Sigmoid colon (tissue), 7 donors: ENCODE measurements around the gene LTBR. TPM values are rescaled to one million over a fixed set of nuclear protein-coding genes. Genes with fewer than 3 reads are reported as not detected.
A peak's percentile ranks its signal among the peaks of the same experiment; 100 is the strongest.

Experiments
- DNase-seq: peaks from one replicate; pipeline ENCODE4 v3.0.0-alpha.2; 2019
- H3K27ac ChIP-seq, 4 donors: fragments of 200-600 bp; sonication (generic); one replicate each; pipeline ENCODE4 v1.5.1; 2016 to 2019; ENCODE audit warnings: mild to moderate bottlenecking in 1 of 4
- H3K27me3 ChIP-seq, 3 donors: fragments of 200-600 bp; sonication (generic); one replicate each; pipeline ENCODE4 v1.5.1; 2019; ENCODE audit warnings: mild to moderate bottlenecking in 1 of 3
- H3K36me3 ChIP-seq, 4 donors: fragments of 200-600 bp; sonication (generic); one replicate each; pipeline ENCODE4 v1.5.1; 2016 to 2019
- H3K4me1 ChIP-seq, 4 donors: fragments of 200-600 bp; sonication (generic); one replicate each; pipeline ENCODE4 v1.5.1; 2017 to 2019
- H3K4me3 ChIP-seq, 4 donors: fragments of 200-600 bp; sonication (generic); one replicate each; pipeline ENCODE4 v1.5.1; 2017 to 2019; ENCODE audit warnings: mild to moderate bottlenecking in 2 of 4, moderate library complexity in 1 of 4
- H3K9me3 ChIP-seq, 4 donors: fragments of 200-600 bp in 3 of 4; sonication (generic) in 3 of 4; one replicate each; pipeline versions ENCODE4 v1.5.1 to v1.6.1; 2013 to 2019
- CTCF ChIP-seq, 4 experiments: fragments of 450-650 bp in 3 of 4; fragments of 200-600 bp in 1 of 4; IDR thresholded peaks; one replicate each; pipeline ENCODE4 v1.5.1; 2016 to 2019; ENCODE audit warnings: antibody characterized with exemption in 4 of 4, mild to moderate bottlenecking in 3 of 4, moderate library complexity in 2 of 4
- EP300 ChIP-seq, 4 donors: sonication (generic); formaldehyde crosslinking; IDR thresholded peaks; one replicate each; pipeline ENCODE4 v1.6.1; 2017; ENCODE audit warnings: antibody characterized with exemption in 4 of 4
- POLR2A ChIP-seq, 2 donors: fragments of 450-650 bp; IDR thresholded peaks; one replicate each; pipeline ENCODE4 v1.6.1; 2016; ENCODE audit warnings: antibody characterized with exemption in 2 of 2, mild to moderate bottlenecking in 2 of 2, moderate library complexity in 2 of 2
- POLR2AphosphoS5 ChIP-seq, 4 donors: sonication (generic); formaldehyde crosslinking; IDR thresholded peaks; one replicate each; pipeline ENCODE4 v1.6.1; 2017; ENCODE audit warnings: antibody characterized with exemption in 4 of 4
- WGBS, 2 donors: extraction: QIAGEN DNeasy Blood & Tissue Kit; methylation state at CpG; one replicate each; pipeline ENCODE4 v1.1.7; 2013; 5-methylcytosine and 5-hydroxymethylcytosine counted together
- intact Hi-C: fragments of 100-400 bp; cut with DNase I; formaldehyde crosslinking; loops from one replicate; pipeline ENCODE4 v1.15.1; 2023
- polyA plus RNA-seq, 3 donors: library from polyadenylated mRNA; stranded (reverse); fragments of 200-250 nt; gene quantifications; one replicate each; pipeline ENCODE4 v1.2.3, GENCODE V29; 2013
- total RNA-seq, 4 donors: library from RNA; depleted of rRNA; stranded (reverse); fragments of >200 nt; gene quantifications; one replicate each; pipeline ENCODE4 v1.1.0, GENCODE V29; 2016
- donor health status: healthy with polysubstance abuse.
- donor health status: Bipolar disorder and iron deficiency.
- donor health status: healthy.

The LTBR gene
- total and polyA plus RNA-seq, 7 donors, result 36.3 to 200 (median 85.2) TPM

GRCh38 chr12:6434205-6435140, 50.5 kb downstream of the LTBR start:
- Histone ChIP-seq H3K4me1 (peaks cover 0 to 19% (median 14%) of the 10 kb centered on the region in 4 donors), H3K27me3 (no peaks in the 10 kb centered on the region), H3K4me3 (no peak overlapping the region), H3K36me3 (peaks cover 0 to 3% (median 0%) of the 10 kb centered on the region in 4 donors), H3K27ac (no peak overlapping the region), H3K9me3 (no peaks in the 10 kb centered on the region)
- intact Hi-C loops, result no loop called here
- peak; percentile 49 for DNase-seq
- no peak for TF ChIP-seq POLR2A (IDR thresholded peaks at IDR 0.05)
- no peak for TF ChIP-seq EP300 (IDR thresholded peaks at IDR 0.05)
- TF ChIP-seq POLR2AphosphoS5 (IDR thresholded peaks at IDR 0.05), result no peak
- no peak for TF ChIP-seq CTCF (IDR thresholded peaks at IDR 0.05)
- WGBS, 2 donors, result 80 to 89% methylated on average over 17 of the region's 17 CpGs

- Histone ChIP-seq H3K9me3 (no peaks in the 10 kb centered on the region), H3K27me3 (no peaks in the 10 kb centered on the region), H3K27ac (no peak overlapping the region), H3K4me1 (peaks cover 0 to 6% (median 3%) of the 10 kb centered on the region in 4 donors), H3K36me3 (peaks cover 0 to 7% (median 0%) of the 10 kb centered on the region in 4 donors), H3K4me3 (no peak overlapping the region)
- DNase-seq, result peak; percentile 37
- TF ChIP-seq CTCF (IDR thresholded peaks at IDR 0.05) (no peak), EP300 (IDR thresholded peaks at IDR 0.05) (no peak), POLR2AphosphoS5 (IDR thresholded peaks at IDR 0.05) (no peak), POLR2A (IDR thresholded peaks at IDR 0.05) (no peak)
- 86 to 93% methylated on average over 13 of the region's 13 CpGs for WGBS, 2 donors
- intact Hi-C loops, result no loop called here
Measured at GRCh38 chr12:6435961-6436715, 52.2 kb downstream of the LTBR start.

- H3K9me3 ChIP-seq, result no peaks in the 10 kb centered on the region
- WGBS, 2 donors, result 89 to 92% methylated on average over 3 of the region's 3 CpGs
- peaks cover 0 to 13% (median 3%) of the 10 kb centered on the region in 4 donors for H3K36me3 ChIP-seq
- intact Hi-C loops, result no loop called here
- H3K27me3 ChIP-seq, result no peaks in the 10 kb centered on the region
- H3K4me3 ChIP-seq, result no peak overlapping the region
- H3K4me1 ChIP-seq, result no peaks in the 10 kb centered on the region
- no peak for TF ChIP-seq POLR2AphosphoS5 (IDR thresholded peaks at IDR 0.05)
- no peak for TF ChIP-seq POLR2A (IDR thresholded peaks at IDR 0.05)
- no peak for TF ChIP-seq EP300 (IDR thresholded peaks at IDR 0.05)
- no peak for TF ChIP-seq CTCF (IDR thresholded peaks at IDR 0.05)
- no peak overlapping the region for H3K27ac ChIP-seq
- no peak for DNase-seq
Measured at GRCh38 chr12:6437586-6437985, 53.6 kb downstream of the LTBR start.

- Histone ChIP-seq H3K4me1 (no peaks in the 10 kb centered on the region), H3K36me3 (peaks cover 0 to 16% (median 6%) of the 10 kb centered on the region in 4 donors), H3K27ac (no peak overlapping the region), H3K9me3 (no peaks in the 10 kb centered on the region), H3K4me3 (no peak overlapping the region), H3K27me3 (no peaks in the 10 kb centered on the region)
- no peak for TF ChIP-seq POLR2A (IDR thresholded peaks at IDR 0.05)
- peak; percentile 43 for DNase-seq
- 91 to 95% methylated on average over 12 of the region's 12 CpGs for WGBS, 2 donors
- intact Hi-C loops, result no loop called here
Measured at GRCh38 chr12:6438345-6438744, 54.4 kb downstream of the LTBR start.

- no peak overlapping the region for H3K27ac ChIP-seq
- 21 to 25% methylated on average over 1 of the region's 1 CpG for WGBS, 2 donors
Measured at GRCh38 chr12:6440391-6440790, 56.4 kb downstream of the LTBR start.

More at GRCh38 chr12:6440391-6440790, 56.4 kb downstream of the LTBR start:
- Histone ChIP-seq H3K4me1 (no peaks in the 10 kb centered on the region), H3K36me3 (peaks cover 0 to 36% (median 7%) of the 10 kb centered on the region in 4 donors), H3K4me3 (no peak overlapping the region), H3K9me3 (no peaks in the 10 kb centered on the region), H3K27me3 (no peaks in the 10 kb centered on the region)
- TF ChIP-seq POLR2A (IDR thresholded peaks at IDR 0.05) (no peak), EP300 (IDR thresholded peaks at IDR 0.05) (no peak), CTCF (IDR thresholded peaks at IDR 0.05) (no peak), POLR2AphosphoS5 (IDR thresholded peaks at IDR 0.05) (no peak)
- no peak for DNase-seq
- intact Hi-C loops, result no loop called here
